Mesothelial cell of epicardium (in vitro differentiated cells): ENCODE data around the gene BBS12. TPM values are rescaled to one million over a fixed set of nuclear protein-coding genes. Genes with fewer than 3 reads are reported as not detected.

Source experiments
- DNase-seq, 2 experiments: peaks; one replicate each; pipeline ENCODE4 v3.0.0; 2021; ENCODE audit warnings: low spot score in 2 of 2; ENCODE audit not compliant: unreplicated experiment in 2 of 2
- H3K27ac Mint-ChIP-seq: 2 replicates; pipeline ENCODE4 v1.8.0; 2021; ENCODE audit warnings: mixed read lengths
- H3K27me3 Mint-ChIP-seq: 2 replicates; pipeline ENCODE4 v1.8.0; 2021; ENCODE audit warnings: low read depth, mixed read lengths
- H3K36me3 Mint-ChIP-seq: 2 replicates; pipeline ENCODE4 v1.8.0; 2021; ENCODE audit warnings: mixed read lengths
- H3K4me1 Mint-ChIP-seq: 2 replicates; pipeline ENCODE4 v1.8.0; 2021; ENCODE audit warnings: mixed read lengths
- H3K4me3 Mint-ChIP-seq: 2 replicates; pipeline ENCODE4 v1.8.0; 2021; ENCODE audit warnings: mild to moderate bottlenecking, moderate library complexity, mixed read lengths
- H3K9me3 Mint-ChIP-seq: 2 replicates; pipeline ENCODE4 v1.8.0; 2021; ENCODE audit warnings: mixed read lengths
- CTCF ChIP-seq: fragments of 200-600 bp; sonication (generic); IDR thresholded peaks from one replicate; pipeline ENCODE4 v1.5.0; 2021; ENCODE audit warnings: antibody characterized with exemption; ENCODE audit not compliant: unreplicated experiment
- total RNA-seq: library from RNA; stranded (reverse); gene quantifications from 3 replicates; pipeline ENCODE4 v1.2.1, GENCODE V29; 2021

Gene BBS12
- total RNA-seq, 1 donor from 2014 or later = 2.9 TPM

- no peak overlapping the region for H3K4me3 Mint-ChIP-seq
- H3K36me3 Mint-ChIP-seq = no peaks in the 10 kb centered on the region
- H3K27ac Mint-ChIP-seq = no peak overlapping the region
- TF ChIP-seq CTCF = no peak
- no peaks in the 10 kb centered on the region for H3K27me3 Mint-ChIP-seq
- H3K9me3 Mint-ChIP-seq = no peaks in the 10 kb centered on the region
- DNase-seq = no peak
- peaks cover 5% of the 10 kb centered on the region for H3K4me1 Mint-ChIP-seq
Measured at GRCh38 chr4:122706511-122706910, 26.0 kb upstream of the BBS12 start.

- no peak overlapping the region for H3K4me3 Mint-ChIP-seq
- no peaks in the 10 kb centered on the region for H3K27me3 Mint-ChIP-seq
- DNase-seq = no peak
- H3K27ac Mint-ChIP-seq = no peak overlapping the region
- H3K9me3 Mint-ChIP-seq = no peaks in the 10 kb centered on the region
- H3K36me3 Mint-ChIP-seq = no peaks in the 10 kb centered on the region
- peaks cover 5% of the 10 kb centered on the region for H3K4me1 Mint-ChIP-seq
- TF ChIP-seq CTCF = no peak
Measured at GRCh38 chr4:122707497-122707896, 25.0 kb upstream of the BBS12 start.

GRCh38 chr4:122709236-122709635 is 23.3 kb upstream of the BBS12 start:
- no peak for TF ChIP-seq CTCF
- H3K4me1 Mint-ChIP-seq = peaks cover 5% of the 10 kb centered on the region
- H3K36me3 Mint-ChIP-seq = no peaks in the 10 kb centered on the region
- DNase-seq = no peak
- no peak overlapping the region for H3K4me3 Mint-ChIP-seq
- no peaks in the 10 kb centered on the region for H3K27me3 Mint-ChIP-seq
- H3K9me3 Mint-ChIP-seq = no peaks in the 10 kb centered on the region
- no peak overlapping the region for H3K27ac Mint-ChIP-seq

- TF ChIP-seq CTCF = no peak
- Mint-ChIP-seq H3K4me3 (no peak overlapping the region), H3K4me1 (peaks cover 13% of the 10 kb centered on the region), H3K9me3 (no peaks in the 10 kb centered on the region), H3K36me3 (no peaks in the 10 kb centered on the region), H3K27me3 (no peaks in the 10 kb centered on the region), H3K27ac (no peak overlapping the region)
- DNase-seq = no peak
Measured at GRCh38 chr4:122710434-122711308, 21.8 kb upstream of the BBS12 start.

- no peak overlapping the region for H3K4me3 Mint-ChIP-seq
- H3K27ac Mint-ChIP-seq = no peak overlapping the region
- peaks cover 13% of the 10 kb centered on the region for H3K4me1 Mint-ChIP-seq
- no peak for TF ChIP-seq CTCF
- H3K9me3 Mint-ChIP-seq = no peaks in the 10 kb centered on the region
- DNase-seq = no peak
- no peaks in the 10 kb centered on the region for H3K36me3 Mint-ChIP-seq
- H3K27me3 Mint-ChIP-seq = no peaks in the 10 kb centered on the region
Measured at GRCh38 chr4:122711919-122712318, 20.6 kb upstream of the BBS12 start.
